Brain microvascular endothelial cell (primary cell): ENCODE results near the gene PLXNA1.

Source experiments
- DNase-seq: peaks from one replicate; pipeline ENCODE4 v3.0.0-alpha.2; 2020
- H3K27ac ChIP-seq: fragments of 250-450 bp; sonication (Bioruptor Pico); 2 replicates; pipeline ENCODE4 v1.5.1; 2020; ENCODE audit warnings: mild to moderate bottlenecking, moderate library complexity
- H3K27me3 ChIP-seq: fragments of 250-450 bp; sonication (Bioruptor Pico); replicated peaks from 2 replicates; pipeline ENCODE4 v1.5.1; 2020; ENCODE audit warnings: mild to moderate bottlenecking
- H3K36me3 ChIP-seq: fragments of 250-450 bp; sonication (Bioruptor Pico); replicated peaks from 2 replicates; pipeline ENCODE4 v1.5.1; 2020; ENCODE audit warnings: mild to moderate bottlenecking
- H3K4me3 ChIP-seq: 2 replicates; pipeline ENCODE4 v1.5.1; 2011; ENCODE audit warnings: low read depth, mild to moderate bottlenecking, control low read depth, low read length, moderate library complexity
- CTCF ChIP-seq: IDR thresholded peaks from 2 replicates; pipeline ENCODE4 v1.5.1; 2011; ENCODE audit warnings: low read depth, mild to moderate bottlenecking, moderate library complexity, low read length, control low read depth, inconsistent platforms; ENCODE audit errors: missing control alignments
- in situ Hi-C: cut with HindIII; loops from 2 replicates; pipeline ENCODE4 v1.10.0; 2017; ENCODE audit warnings: low sequenced_read_pairs, low pct_ligation_motif_present

The PLXNA1 gene

GRCh38 chr3:126947429-126947828, 35.5 kb upstream of the PLXNA1 start:
- TF ChIP-seq CTCF, result no peak
- in situ Hi-C loops, result no loop called here
- DNase-seq, result no peak
- Histone ChIP-seq H3K27me3 (no peaks in the 10 kb centered on the region), H3K36me3 (no peaks in the 10 kb centered on the region), H3K27ac (no peak overlapping the region), H3K4me3 (no peak overlapping the region)

- Histone ChIP-seq H3K36me3 (no peaks in the 10 kb centered on the region), H3K4me3 (no peak overlapping the region), H3K27me3 (no peaks in the 10 kb centered on the region), H3K27ac (no peak overlapping the region)
- in situ Hi-C loops, result no loop called here
- DNase-seq, result no peak
- TF ChIP-seq CTCF, result no peak
These were observed 33.9 kb upstream of the PLXNA1 start for GRCh38 chr3:126948980-126949535.

GRCh38 chr3:126951561-126951960, 31.4 kb upstream of the PLXNA1 start:
- no peak for DNase-seq
- Histone ChIP-seq H3K27ac (no peak overlapping the region), H3K4me3 (no peak overlapping the region), H3K27me3 (no peaks in the 10 kb centered on the region), H3K36me3 (no peaks in the 10 kb centered on the region)
- in situ Hi-C loops, result no loop called here
- TF ChIP-seq CTCF, result no peak

- in situ Hi-C loops, result no loop called here
- H3K27me3 ChIP-seq, result no peaks in the 10 kb centered on the region
- no peak overlapping the region for H3K27ac ChIP-seq
- no peak for DNase-seq
- TF ChIP-seq CTCF, result no peak
- H3K4me3 ChIP-seq, result no peak overlapping the region
- no peaks in the 10 kb centered on the region for H3K36me3 ChIP-seq
These were observed 30.5 kb upstream of the PLXNA1 start for GRCh38 chr3:126952261-126952982.

- Histone ChIP-seq H3K27me3 (no peaks in the 10 kb centered on the region), H3K36me3 (no peaks in the 10 kb centered on the region), H3K27ac (no peak overlapping the region), H3K4me3 (no peak overlapping the region)
- DNase-seq, result no peak
- in situ Hi-C loops, result no loop called here
- no peak for TF ChIP-seq CTCF
These were observed 29.8 kb upstream of the PLXNA1 start for GRCh38 chr3:126952983-126953660.
